ENCODE data around the gene SCN7A. TPM values are rescaled to one million over a fixed set of nuclear protein-coding genes. Genes with fewer than 3 reads are reported as not detected.

SCN7A gene
- total RNA-seq, 2 donors from 2014 or later = 3.0 to 9.0 TPM

DNA sequence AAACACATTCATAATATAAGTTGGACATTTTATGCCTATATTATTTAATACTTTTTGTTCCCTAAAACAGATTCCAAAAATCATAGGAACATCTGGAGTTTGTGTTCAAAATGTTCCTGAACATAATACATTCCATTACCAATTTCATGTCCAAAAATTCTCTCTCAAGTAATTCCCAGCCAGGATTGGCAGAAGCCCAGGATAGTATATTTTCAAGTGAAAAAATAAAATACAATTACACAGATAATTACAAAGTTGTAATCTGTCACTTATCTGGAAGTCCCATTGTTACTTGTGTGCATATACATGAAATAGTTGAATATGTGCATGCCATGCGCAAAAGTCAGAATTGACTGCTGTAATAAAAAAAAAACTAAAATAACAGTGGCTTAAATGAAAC lies 5.2 kb upstream of the SCN7A start:
- Histone ChIP-seq H3K27me3 (replicated peaks; ENCODE audit: insufficient read depth) (no peaks in the 10 kb centered on the region), H3K36me3 (no peaks in the 10 kb centered on the region), H3K4me3 (no peak overlapping the region), H3K4me1 (ENCODE audit: control insufficient read depth in 1 of 2, low read depth in 2 of 2) (peaks cover 0 to 6% of the 10 kb centered on the region in 2 donors), H3K9me3 (no peaks in the 10 kb centered on the region), H3K27ac (no peak overlapping the region)
- TF ChIP-seq, protein P1, sequence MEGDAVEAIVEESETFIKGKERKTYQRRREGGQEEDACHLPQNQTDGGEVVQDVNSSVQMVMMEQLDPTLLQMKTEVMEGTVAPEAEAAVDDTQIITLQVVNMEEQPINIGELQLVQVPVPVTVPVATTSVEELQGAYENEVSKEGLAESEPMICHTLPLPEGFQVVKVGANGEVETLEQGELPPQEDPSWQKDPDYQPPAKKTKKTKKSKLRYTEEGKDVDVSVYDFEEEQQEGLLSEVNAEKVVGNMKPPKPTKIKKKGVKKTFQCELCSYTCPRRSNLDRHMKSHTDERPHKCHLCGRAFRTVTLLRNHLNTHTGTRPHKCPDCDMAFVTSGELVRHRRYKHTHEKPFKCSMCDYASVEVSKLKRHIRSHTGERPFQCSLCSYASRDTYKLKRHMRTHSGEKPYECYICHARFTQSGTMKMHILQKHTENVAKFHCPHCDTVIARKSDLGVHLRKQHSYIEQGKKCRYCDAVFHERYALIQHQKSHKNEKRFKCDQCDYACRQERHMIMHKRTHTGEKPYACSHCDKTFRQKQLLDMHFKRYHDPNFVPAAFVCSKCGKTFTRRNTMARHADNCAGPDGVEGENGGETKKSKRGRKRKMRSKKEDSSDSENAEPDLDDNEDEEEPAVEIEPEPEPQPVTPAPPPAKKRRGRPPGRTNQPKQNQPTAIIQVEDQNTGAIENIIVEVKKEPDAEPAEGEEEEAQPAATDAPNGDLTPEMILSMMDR (IDR thresholded peaks at IDR 0.05) = no peak
- DNase-seq (ENCODE audit: low spot score) (no peak), ATAC-seq (ENCODE audit: insufficient number of reproducible peaks, low FRiP score, low read depth) (no peak)

DNA sequence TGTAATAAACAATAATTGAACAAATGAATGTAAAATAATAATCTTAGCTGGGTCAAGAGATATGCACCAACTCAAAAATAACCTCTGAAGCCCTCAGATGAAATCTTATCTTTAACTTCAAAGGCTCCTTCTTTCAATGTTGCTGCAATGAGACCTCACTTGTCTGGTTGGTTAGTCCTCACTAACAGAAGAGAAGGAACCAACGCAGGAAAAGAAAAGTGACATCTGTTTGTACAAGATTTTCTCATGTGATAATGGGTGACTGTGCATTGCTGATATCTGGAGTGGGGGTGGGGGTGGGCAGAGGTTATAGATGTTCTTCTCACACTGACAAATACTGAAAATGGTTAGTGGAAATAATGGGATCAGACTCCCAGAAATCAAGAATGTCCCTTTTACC lies 2.6 kb downstream of the SCN7A start:
- Histone ChIP-seq H3K36me3 (no peaks in the 10 kb centered on the region), H3K4me1 (ENCODE audit: control insufficient read depth in 1 of 2, low read depth in 2 of 2) (no peaks in the 10 kb centered on the region), H3K9me3 (no peaks in the 10 kb centered on the region), H3K4me3 (no peak overlapping the region), H3K27me3 (replicated peaks; ENCODE audit: insufficient read depth) (no peaks in the 10 kb centered on the region), H3K27ac (no peak overlapping the region)
- DNase-seq (ENCODE audit: low spot score) = no peak
- no peak for ATAC-seq (ENCODE audit: insufficient number of reproducible peaks, low FRiP score, low read depth)
- TF ChIP-seq, protein P1 (IDR thresholded peaks at IDR 0.05) = no peak

DNA sequence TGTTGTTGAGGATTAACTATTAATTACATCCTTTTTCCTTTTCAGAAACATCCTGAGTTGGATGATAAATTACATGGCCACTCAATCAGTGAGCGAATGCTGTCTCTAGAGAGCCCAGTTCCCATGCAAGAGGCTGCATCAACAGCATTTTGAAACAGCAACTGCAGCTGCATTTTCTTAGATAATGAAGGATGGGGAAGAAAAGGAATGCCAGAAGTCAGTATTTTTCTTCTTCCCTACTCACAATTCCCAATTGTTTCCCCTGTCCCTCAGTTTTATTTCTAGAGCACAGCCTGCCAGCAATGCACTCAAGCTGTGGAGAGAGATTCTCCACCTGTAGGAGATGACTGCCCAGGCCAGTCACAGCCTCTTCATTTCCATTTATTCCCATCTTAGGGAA lies 6.9 kb downstream of the SCN7A start:
- TF ChIP-seq, protein P1 (IDR thresholded peaks at IDR 0.05) = no peak
- no peaks in the 10 kb centered on the region for H3K36me3 ChIP-seq
- no peak overlapping the region for H3K4me3 ChIP-seq
- ATAC-seq (ENCODE audit: insufficient number of reproducible peaks, low FRiP score, low read depth) = no peak
- H3K9me3 ChIP-seq = no peaks in the 10 kb centered on the region
- H3K27ac ChIP-seq = no peak overlapping the region
- DNase-seq (ENCODE audit: low spot score) = no peak
- no peaks in the 10 kb centered on the region for H3K27me3 ChIP-seq (replicated peaks; ENCODE audit: insufficient read depth)
- H3K4me1 ChIP-seq (ENCODE audit: control insufficient read depth in 1 of 2, low read depth in 2 of 2) = no peaks in the 10 kb centered on the region

DNA sequence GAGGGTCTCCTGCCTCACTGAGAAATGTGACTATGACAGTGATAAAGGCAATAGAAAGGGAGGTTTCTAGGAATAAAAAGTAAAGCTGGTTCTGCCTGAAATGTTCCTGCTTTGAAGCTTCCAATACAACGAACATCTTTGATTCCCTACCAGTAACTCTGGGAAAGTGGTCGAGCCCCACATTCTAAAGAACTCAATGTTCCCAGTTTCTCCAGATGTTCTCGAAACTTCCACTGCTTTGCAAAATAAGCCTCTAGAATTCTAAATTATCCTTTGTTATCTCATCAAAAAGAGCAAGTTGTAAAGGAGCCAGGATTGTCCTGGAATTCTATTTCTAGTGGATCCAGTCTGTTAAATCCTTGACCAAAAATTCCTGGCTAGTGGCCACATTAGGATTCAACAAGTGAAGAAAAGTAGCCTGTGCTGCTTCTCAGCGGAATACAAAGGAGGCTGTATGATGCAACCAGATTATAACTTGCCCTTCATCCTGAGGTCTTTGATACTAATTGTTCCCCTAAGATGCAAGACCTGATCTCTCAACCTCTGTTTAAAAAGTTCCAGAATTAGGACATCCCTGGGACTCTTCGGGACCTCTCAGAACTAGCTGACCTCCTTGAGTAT lies 8.4 kb downstream of the SCN7A start:
- Histone ChIP-seq H3K27ac (no peak overlapping the region), H3K4me3 (no peak overlapping the region), H3K4me1 (ENCODE audit: control insufficient read depth in 1 of 2, low read depth in 2 of 2) (no peaks in the 10 kb centered on the region), H3K36me3 (no peaks in the 10 kb centered on the region), H3K9me3 (no peaks in the 10 kb centered on the region), H3K27me3 (replicated peaks; ENCODE audit: insufficient read depth) (no peaks in the 10 kb centered on the region)
- TF ChIP-seq, protein P1 (IDR thresholded peaks at IDR 0.05) = no peak
- ATAC-seq (ENCODE audit: insufficient number of reproducible peaks, low FRiP score, low read depth) = no peak
- DNase-seq (ENCODE audit: low spot score) = no peak

DNA sequence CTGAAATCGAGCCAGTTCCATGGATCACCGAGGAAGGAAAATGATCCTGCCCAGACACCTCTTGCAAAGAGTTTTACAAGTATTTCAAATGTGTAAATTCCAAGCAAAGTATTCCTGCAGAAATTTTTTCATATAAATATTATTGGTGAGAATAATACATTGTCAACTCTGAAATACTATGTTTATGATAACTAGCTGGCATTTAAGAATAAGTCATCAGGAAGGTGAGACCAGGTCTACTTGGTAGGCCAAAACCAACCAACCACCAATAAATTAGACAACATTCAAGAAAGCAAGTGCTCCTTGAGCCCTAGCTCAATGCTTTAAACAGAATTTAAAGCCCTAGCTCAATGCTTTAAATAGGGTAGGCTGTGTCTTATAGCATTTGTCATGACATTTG lies 21.7 kb downstream of the SCN7A start:
- no peaks in the 10 kb centered on the region for H3K36me3 ChIP-seq
- no peaks in the 10 kb centered on the region for H3K4me1 ChIP-seq (ENCODE audit: control insufficient read depth in 1 of 2, low read depth in 2 of 2)
- TF ChIP-seq, protein P1 (IDR thresholded peaks at IDR 0.05) = no peak
- DNase-seq (ENCODE audit: low spot score) = no peak
- no peaks in the 10 kb centered on the region for H3K9me3 ChIP-seq
- H3K4me3 ChIP-seq = no peak overlapping the region
- no peak for ATAC-seq (ENCODE audit: insufficient number of reproducible peaks, low FRiP score, low read depth)
- no peaks in the 10 kb centered on the region for H3K27me3 ChIP-seq (replicated peaks; ENCODE audit: insufficient read depth)
- H3K27ac ChIP-seq = no peak overlapping the region

All from thoracic aorta (tissue), 2 donors.